ENCODE measurements around the gene SDC1. TPM values are rescaled to one million over a fixed set of nuclear protein-coding genes. Genes with fewer than 3 reads are reported as not detected.

The SDC1 gene
- total RNA-seq, 1 experiment from 2014 or later = 117 TPM

DNA sequence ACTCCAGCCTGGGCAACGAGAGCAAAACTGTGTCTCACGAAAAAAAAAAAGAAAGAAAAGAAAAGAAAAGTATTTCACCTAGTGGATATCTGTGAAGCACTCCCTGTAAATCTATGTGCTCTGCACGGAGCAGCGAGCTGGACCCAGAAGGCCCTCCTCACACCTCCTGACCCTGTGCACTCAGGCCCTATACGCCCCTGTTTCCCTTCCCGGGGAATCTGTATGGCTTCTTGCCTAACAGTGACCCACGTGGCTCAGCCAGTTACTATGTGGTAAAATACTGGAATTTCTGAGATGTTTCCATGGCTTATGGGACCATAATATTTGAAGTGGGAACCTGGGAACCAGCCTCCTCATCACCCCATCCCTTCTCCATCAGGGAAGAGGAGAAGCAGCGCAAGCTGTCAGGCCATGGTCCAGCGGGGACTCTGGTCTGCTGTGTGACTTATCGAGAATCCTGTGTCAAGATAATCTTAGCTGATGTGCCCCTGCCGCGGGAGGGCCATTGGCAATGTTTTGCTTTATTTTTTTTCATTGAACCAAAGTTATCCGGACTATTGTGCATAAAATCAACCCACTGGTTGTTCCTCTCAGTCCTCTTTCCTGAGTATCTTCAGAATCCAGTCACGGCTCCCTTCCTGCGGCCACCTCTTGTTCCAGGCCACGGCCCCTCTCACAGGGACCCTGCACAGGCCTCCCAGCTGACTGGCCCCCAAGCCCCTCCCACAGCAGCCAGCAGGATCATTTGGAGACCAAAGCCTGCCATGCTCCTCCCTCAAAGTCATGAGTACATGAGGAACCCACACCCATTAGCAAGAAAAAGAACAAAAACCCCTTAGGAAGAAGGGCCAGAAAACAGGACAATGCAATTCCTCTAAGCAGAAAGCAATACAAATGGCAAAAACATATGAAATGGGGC, 30.6 kb downstream of the SDC1 start:
- no peak for DNase-seq (ENCODE audit: low read depth in 1 of 2, low spot score in 2 of 2)
- Histone ChIP-seq H3K27me3 (replicated peaks) (no peaks in the 10 kb centered on the region), H3K4me1 (replicated peaks) (no peaks in the 10 kb centered on the region), H3K36me3 (no peaks in the 10 kb centered on the region), H3K4me3 (no peak overlapping the region), H3K9me3 (replicated peaks) (no peaks in the 10 kb centered on the region), H3K27ac (no peak overlapping the region)

DNA sequence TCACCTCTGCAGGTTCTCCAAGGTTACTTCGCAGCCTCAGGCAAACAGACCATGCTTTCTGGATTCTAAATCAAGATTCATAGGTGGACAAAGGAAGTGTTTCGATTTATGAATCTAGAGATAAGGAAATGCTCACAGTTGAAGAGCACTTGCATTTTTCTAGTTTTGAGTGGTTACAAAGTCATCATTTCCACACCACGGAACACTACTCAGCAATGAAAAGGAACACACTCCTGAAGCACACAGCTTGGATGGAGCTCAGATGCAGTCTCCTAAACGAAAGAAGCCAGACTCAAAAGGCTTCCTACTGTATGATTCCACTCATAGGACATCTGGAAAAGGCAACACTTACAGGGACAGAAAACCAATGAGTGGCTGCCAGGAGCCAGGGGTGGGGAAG, 31.7 kb downstream of the SDC1 start:
- DNase-seq (ENCODE audit: low read depth in 1 of 2, low spot score in 2 of 2) = no peak
- Histone ChIP-seq H3K4me3 (no peak overlapping the region), H3K27me3 (replicated peaks) (no peaks in the 10 kb centered on the region), H3K27ac (no peak overlapping the region), H3K9me3 (replicated peaks) (no peaks in the 10 kb centered on the region), H3K36me3 (no peaks in the 10 kb centered on the region), H3K4me1 (replicated peaks) (no peaks in the 10 kb centered on the region)

DNA sequence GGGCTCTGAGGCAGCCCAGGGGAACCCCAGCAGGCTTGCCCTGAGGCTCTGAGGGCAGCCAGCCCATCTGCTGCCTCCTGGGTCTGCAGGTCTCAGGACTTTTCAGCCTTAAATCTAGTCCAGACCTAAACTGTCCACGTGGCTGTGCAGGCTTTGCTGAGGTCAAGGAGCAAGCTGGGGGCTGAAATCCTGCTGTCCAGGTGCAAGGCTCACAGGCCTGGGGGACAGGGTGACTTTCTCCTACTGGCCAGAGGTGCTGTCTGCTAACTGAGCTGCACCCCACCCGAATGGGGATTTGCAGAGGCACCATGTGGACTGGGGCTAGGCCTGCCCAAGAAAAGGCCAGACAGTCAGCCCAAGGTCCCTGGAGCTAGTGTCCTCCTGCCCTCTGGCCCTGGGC, 32.1 kb downstream of the SDC1 start:
- no peaks in the 10 kb centered on the region for H3K4me1 ChIP-seq (replicated peaks)
- H3K36me3 ChIP-seq = no peaks in the 10 kb centered on the region
- no peak for DNase-seq (ENCODE audit: low read depth in 1 of 2, low spot score in 2 of 2)
- H3K27ac ChIP-seq = no peak overlapping the region
- H3K27me3 ChIP-seq (replicated peaks) = no peaks in the 10 kb centered on the region
- H3K9me3 ChIP-seq (replicated peaks) = no peaks in the 10 kb centered on the region
- no peak overlapping the region for H3K4me3 ChIP-seq

DNA sequence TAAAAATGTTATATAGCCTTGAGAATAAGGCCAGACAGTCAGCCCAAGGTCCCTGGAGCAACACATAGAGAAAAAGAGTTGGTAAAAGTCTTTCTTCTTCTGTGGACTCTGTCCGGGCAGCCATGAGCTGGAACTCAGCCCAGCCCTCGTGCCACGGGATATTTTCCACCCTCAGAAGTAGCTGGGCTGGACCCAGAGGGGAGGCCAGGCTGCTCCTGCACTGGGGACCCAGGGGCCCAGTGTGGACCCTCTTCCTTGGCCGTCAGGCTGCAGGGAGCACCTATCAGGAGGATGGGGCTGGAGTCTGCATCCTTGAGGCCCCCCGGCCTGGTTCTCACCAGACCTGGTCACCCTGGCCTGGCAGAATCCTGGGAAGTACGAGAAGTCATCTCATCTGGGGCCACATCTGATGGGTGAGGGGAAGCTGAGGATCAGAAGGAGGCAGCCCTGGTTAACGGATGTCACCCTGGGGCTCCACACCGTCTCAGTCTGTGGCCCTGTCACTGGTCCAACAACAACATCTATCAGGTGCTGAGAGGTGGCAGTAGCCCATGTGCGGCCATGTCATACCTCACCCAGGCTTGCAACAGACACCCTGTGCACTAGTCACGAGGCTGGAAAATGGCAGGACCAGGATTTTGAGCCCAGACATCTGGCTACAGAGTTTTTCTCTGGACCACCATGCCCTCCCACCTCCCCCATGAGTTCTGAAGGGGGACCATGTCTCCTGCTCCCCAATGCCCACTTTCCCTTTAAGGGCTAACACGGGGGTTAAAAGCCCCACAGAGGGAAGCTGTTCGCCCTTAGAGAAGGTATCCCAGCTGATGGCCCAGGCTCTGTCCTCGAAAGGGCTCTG, 33.0 kb downstream of the SDC1 start:
- no peaks in the 10 kb centered on the region for H3K36me3 ChIP-seq
- DNase-seq (ENCODE audit: low read depth in 1 of 2, low spot score in 2 of 2) = no peak
- no peaks in the 10 kb centered on the region for H3K9me3 ChIP-seq (replicated peaks)
- H3K27me3 ChIP-seq (replicated peaks) = no peaks in the 10 kb centered on the region
- peaks cover 3% of the 10 kb centered on the region for H3K4me1 ChIP-seq (replicated peaks)
- no peak overlapping the region for H3K27ac ChIP-seq
- no peak overlapping the region for H3K4me3 ChIP-seq

DNA sequence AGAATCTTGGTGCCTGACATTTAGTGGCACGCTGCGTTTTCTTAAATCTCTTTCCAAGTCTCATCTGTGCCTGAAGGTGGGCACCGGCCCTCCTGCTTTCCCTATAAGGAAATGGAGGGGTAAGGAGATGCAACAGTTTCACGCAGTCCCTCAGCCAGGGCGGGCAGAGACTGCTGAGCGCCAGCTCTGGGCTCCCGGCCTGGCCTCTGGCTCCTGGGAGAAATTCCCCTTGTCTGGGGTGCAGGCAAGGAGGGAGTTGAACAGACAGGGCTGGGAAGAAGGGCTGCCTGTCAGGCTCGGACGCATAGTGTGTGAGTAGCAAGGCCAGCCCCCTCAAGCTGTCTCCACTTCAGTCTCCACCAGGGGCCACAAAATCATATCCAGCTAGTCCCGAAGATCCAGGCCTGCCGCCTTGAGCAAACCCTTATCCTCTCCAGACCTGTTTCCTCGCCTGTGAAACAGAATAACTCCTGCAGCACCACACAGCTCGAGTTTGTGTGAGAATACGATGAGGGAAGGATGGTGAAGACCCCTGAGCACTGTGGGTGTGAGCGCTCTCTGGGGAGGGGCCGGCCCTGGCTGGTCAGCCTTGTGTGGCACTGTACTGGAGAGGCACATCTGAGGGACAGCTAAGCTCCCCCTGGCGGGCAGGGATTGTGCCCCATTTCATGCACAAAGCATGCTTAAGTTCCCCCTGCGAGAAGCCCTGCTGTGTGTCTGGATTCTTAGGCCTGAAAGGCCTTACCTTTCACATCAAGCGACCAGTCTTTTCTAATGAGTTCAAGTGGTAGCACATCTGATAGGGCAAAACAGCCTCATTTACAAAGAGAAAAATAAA, 33.8 kb downstream of the SDC1 start:
- no peaks in the 10 kb centered on the region for H3K9me3 ChIP-seq (replicated peaks)
- H3K27me3 ChIP-seq (replicated peaks) = no peaks in the 10 kb centered on the region
- no peaks in the 10 kb centered on the region for H3K36me3 ChIP-seq
- no peak for DNase-seq (ENCODE audit: low read depth in 1 of 2, low spot score in 2 of 2)
- H3K4me3 ChIP-seq = no peak overlapping the region
- no peak overlapping the region for H3K27ac ChIP-seq
- H3K4me1 ChIP-seq (replicated peaks) = peaks cover 11% of the 10 kb centered on the region

DNA sequence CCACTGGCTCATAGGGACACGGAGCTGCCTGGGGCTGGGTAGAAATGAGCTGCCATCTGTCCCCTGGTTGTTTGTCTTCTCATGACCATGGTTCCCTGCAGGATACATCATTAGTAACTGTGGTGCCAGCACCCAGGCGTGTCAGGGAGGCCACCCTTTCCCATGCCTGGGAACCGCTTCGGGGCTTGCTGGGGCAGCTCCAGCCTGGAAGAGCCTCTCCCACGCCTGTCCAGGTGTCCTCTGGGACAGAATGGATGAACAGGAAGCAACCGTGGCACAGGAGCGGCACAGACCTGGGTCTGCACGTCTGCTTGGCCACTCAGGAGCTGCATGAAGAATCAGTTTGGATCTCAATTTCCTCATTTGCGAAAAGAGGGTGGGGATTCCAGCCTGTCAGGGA, 34.8 kb downstream of the SDC1 start:
- no peaks in the 10 kb centered on the region for H3K27me3 ChIP-seq (replicated peaks)
- no peak overlapping the region for H3K4me3 ChIP-seq
- H3K9me3 ChIP-seq (replicated peaks) = no peaks in the 10 kb centered on the region
- peaks cover 20% of the 10 kb centered on the region for H3K4me1 ChIP-seq (replicated peaks)
- DNase-seq (ENCODE audit: low read depth in 1 of 2, low spot score in 2 of 2) = no peak
- no peaks in the 10 kb centered on the region for H3K36me3 ChIP-seq
- no peak overlapping the region for H3K27ac ChIP-seq

DNA sequence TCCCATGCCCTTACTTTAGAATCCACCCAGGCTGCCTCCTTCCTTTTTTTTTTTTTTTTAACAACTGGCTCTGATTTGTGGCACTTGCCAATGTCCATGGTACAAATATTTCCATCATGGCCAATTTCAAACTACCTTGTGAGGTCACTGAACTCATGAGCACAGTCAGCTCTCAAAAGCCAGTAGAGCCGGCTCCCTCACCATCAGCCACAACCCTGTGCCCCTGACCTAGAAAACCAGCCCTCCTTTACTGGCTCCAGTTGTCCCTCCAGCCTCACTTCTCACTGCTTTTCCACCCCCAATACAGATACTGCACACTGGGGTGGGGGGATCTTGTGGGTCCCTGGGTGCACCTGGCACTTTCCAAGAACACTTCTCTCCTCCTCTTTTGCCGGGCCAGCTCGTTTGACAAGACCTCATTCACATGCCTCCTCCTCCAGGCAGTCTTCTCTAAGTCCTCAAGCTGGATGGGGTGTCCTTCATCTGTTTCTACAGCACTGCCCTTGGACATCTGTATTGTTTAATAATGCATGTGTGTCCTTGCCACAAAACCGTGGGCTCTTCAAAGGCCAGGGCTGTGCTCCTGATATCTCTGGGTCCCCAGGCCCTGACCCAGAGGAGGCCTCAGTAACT, 35.5 kb downstream of the SDC1 start:
- H3K27ac ChIP-seq = no peak overlapping the region

DNA sequence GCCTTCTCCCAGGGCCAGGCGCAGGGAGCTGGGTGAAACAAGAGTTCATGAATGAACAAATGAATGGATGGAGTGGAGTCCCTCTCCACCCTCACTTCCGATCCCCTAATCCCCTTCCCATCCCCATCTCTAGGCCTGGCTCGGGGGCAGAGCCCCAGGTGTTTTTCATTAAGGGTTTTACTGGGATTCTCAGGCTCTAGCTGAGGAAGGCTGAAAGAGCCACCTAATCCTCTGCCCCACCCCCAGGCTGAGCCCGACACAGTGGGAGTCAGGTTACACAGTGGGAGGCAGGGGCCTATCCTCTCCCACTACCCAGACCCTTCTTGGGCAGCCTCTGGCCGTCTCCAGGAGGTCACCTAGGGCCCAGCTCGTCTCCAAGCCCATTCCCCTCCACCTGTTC, 36.1 kb downstream of the SDC1 start:
- H3K4me1 ChIP-seq (replicated peaks) = peaks cover 34% of the 10 kb centered on the region
- no peaks in the 10 kb centered on the region for H3K27me3 ChIP-seq (replicated peaks)
- no peak overlapping the region for H3K4me3 ChIP-seq
- H3K27ac ChIP-seq = no peak overlapping the region
- no peak for DNase-seq (ENCODE audit: low read depth in 1 of 2, low spot score in 2 of 2)
- no peaks in the 10 kb centered on the region for H3K36me3 ChIP-seq
- no peaks in the 10 kb centered on the region for H3K9me3 ChIP-seq (replicated peaks)

More for the DNA sequence above, 35.5 kb downstream of the SDC1 start:
- Histone ChIP-seq H3K36me3 (no peaks in the 10 kb centered on the region), H3K9me3 (replicated peaks) (no peaks in the 10 kb centered on the region), H3K4me3 (no peak overlapping the region), H3K27me3 (replicated peaks) (no peaks in the 10 kb centered on the region), H3K4me1 (replicated peaks) (peaks cover 28% of the 10 kb centered on the region)
- DNase-seq (ENCODE audit: low read depth in 1 of 2, low spot score in 2 of 2) = no peak

DNA sequence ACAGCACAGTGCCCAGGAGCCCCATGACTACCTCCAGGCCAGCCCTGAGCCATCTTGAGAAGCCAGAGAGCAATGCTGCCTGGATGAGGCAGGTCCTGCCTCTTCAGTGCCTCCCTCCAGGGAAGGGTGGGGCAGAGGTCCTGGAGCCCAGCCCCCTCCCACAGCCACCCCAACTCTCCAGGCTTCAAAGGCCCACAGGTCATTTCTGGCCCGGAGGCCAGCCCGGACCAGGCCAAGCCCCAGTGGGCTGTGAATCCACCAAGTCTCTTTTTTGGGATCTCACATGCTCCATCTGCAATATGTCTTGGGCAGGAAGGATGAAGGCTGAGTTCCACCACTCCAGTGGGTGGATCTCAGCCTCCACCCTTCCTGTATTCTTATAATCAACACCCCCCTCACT, 36.7 kb downstream of the SDC1 start:
- H3K27me3 ChIP-seq (replicated peaks) = no peaks in the 10 kb centered on the region
- peaks cover 40% of the 10 kb centered on the region for H3K4me1 ChIP-seq (replicated peaks)
- no peak for DNase-seq (ENCODE audit: low read depth in 1 of 2, low spot score in 2 of 2)
- H3K4me3 ChIP-seq = no peak overlapping the region
- no peaks in the 10 kb centered on the region for H3K36me3 ChIP-seq
- H3K27ac ChIP-seq = no peak overlapping the region
- no peaks in the 10 kb centered on the region for H3K9me3 ChIP-seq (replicated peaks)

DNA sequence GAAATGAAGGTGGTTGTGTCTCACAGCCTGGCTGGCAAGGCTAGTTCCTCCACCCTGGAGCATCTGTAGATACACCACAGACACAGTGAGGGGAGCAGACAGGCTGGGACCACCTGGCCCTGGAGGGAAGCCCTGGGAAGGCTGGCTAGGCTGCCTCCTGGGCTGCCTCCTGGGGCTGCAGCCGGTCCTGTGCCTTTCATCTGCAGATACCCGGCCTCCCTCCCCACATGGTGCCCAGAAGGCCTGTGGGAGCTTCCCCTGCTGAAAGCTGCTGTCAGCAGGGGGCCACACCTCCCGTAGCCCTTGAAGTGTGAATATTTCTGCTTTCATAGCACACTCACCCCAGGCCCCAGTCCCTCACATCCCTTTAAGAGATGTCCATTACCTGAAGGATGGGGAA, 37.6 kb downstream of the SDC1 start:
- no peak overlapping the region for H3K27ac ChIP-seq
- no peaks in the 10 kb centered on the region for H3K27me3 ChIP-seq (replicated peaks)
- no peaks in the 10 kb centered on the region for H3K36me3 ChIP-seq
- no peak for DNase-seq (ENCODE audit: low read depth in 1 of 2, low spot score in 2 of 2)
- peaks cover 49% of the 10 kb centered on the region for H3K4me1 ChIP-seq (replicated peaks)
- H3K4me3 ChIP-seq = no peak overlapping the region
- H3K9me3 ChIP-seq (replicated peaks) = no peaks in the 10 kb centered on the region

DNA sequence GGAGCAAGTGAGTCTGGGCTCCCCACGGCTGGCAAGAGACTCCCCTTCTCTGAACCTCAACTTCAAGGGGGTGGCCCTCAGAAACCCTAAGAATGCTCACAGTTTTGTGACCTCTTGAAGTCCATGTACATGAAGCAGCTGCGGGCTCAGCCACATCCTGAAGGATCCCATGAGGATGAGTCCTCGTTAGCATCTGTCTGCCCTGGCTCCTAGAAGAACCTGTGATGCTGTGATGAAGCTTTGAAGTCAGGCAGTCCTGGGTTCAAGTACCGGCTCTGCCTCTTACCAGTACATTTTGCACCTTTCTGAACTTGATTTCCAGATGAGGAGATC, 38.1 kb downstream of the SDC1 start:
- Histone ChIP-seq H3K4me3 (no peak overlapping the region), H3K36me3 (no peaks in the 10 kb centered on the region), H3K9me3 (replicated peaks) (no peaks in the 10 kb centered on the region), H3K4me1 (replicated peaks) (peaks cover 50% of the 10 kb centered on the region), H3K27ac (peak overlapping the region; percentile 87), H3K27me3 (replicated peaks) (no peaks in the 10 kb centered on the region)
- no peak for DNase-seq (ENCODE audit: low read depth in 1 of 2, low spot score in 2 of 2)

DNA sequence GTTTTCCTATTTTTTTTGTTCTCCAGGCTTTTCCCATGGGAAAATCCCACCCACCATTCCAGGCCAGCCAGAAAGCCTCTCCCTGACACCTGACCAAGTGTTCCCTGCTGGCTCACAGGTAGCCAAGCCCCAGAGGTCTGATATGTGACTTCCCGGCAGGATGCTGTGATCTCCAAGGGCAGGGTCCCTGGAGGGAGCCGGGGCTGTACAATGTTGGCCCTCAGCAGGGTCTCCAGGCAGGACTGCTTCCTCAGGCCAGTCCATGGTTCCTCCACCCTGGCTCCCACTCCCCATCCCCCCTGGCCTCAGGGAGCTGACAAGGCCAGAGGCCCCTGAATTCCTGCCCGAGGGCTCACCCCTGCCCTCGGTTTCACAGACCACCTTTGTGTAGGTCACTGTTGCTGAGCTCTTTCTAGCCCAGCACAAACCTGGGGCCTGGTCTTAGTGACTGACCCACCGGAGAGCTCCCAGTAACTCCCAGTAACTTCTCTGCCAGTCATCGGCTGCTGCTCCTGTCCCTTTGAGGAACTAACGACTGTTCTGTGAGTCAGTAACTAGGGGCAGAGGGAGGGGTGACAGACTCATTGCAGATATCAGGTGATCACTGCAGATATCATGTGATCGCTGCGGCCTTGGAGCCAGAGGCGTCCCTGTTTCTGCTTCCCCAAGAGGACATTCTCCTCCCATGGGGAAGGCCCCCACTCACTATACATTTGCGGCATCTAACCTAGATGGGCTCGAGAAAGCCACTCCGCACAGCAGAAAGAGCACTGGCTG, 38.7 kb downstream of the SDC1 start:
- Histone ChIP-seq H3K9me3 (replicated peaks) (no peaks in the 10 kb centered on the region), H3K4me1 (replicated peaks) (peaks cover 50% of the 10 kb centered on the region), H3K4me3 (peak overlapping the region; percentile 28), H3K36me3 (no peaks in the 10 kb centered on the region), H3K27me3 (replicated peaks) (no peaks in the 10 kb centered on the region), H3K27ac (peak overlapping the region; percentile 87)
- DNase-seq (ENCODE audit: low read depth in 1 of 2, low spot score in 2 of 2) = peak; percentile 63 to 75
